SU-DHL-6 (cell line): ENCODE data around the gene KDM4F.

Source experiments
- H2AFZ ChIP-seq: fragments of 200-600 bp; sonication (generic); 2 replicates; pipeline ENCODE4 v1.6.1; 2014; ENCODE audit warnings: low read depth, mild to moderate bottlenecking, moderate library complexity, mixed read lengths, antibody characterized with exemption, low read length; ENCODE audit not compliant: severe bottlenecking
- H3F3A ChIP-seq: fragments of 200-600 bp; shearing (Covaris generic); 2 replicates; pipeline ENCODE4 v1.6.0; 2016; ENCODE audit warnings: antibody characterized with exemption, mild to moderate bottlenecking; ENCODE audit not compliant: insufficient read depth
- H3K27ac ChIP-seq: fragments of 200-600 bp; sonication (generic); 2 replicates; pipeline ENCODE4 v1.5.1; 2016; ENCODE audit warnings: low read depth, mild to moderate bottlenecking, low read length, moderate library complexity, mixed read lengths
- H3K27me3 ChIP-seq: fragments of 200-600 bp; sonication (generic), shearing (Covaris generic); 2 replicates; pipeline ENCODE4 v1.6.0; 2014; ENCODE audit warnings: mild to moderate bottlenecking, low read length
- H3K36me3 ChIP-seq: fragments of 200-600 bp; sonication (generic); 2 replicates; pipeline ENCODE4 v1.6.1; 2014; ENCODE audit warnings: mild to moderate bottlenecking, low read length, mixed read lengths
- H3K4me2 ChIP-seq: fragments of 300-600, 200-600 bp; shearing (Covaris generic), sonication (generic); 2 replicates; pipeline ENCODE4 v1.6.0; 2014; ENCODE audit warnings: low read length, low read depth, mild to moderate bottlenecking; ENCODE audit not compliant: poor library complexity, severe bottlenecking
- H3K4me3 ChIP-seq: fragments of 200-600 bp; sonication (generic); 2 replicates; pipeline ENCODE4 v1.5.1; 2014; ENCODE audit warnings: antibody characterized with exemption, low read length, mild to moderate bottlenecking, mixed read lengths; ENCODE audit not compliant: insufficient read depth, poor library complexity, severe bottlenecking
- H3K79me2 ChIP-seq: fragments of 200-600 bp; sonication (generic); 2 replicates; pipeline ENCODE4 v1.6.1; 2014; ENCODE audit warnings: mild to moderate bottlenecking, low read length, moderate library complexity; ENCODE audit not compliant: insufficient read depth
- H3K9ac ChIP-seq: fragments of 200-600 bp; sonication (generic); 2 replicates; pipeline ENCODE4 v1.7.0; 2014; ENCODE audit warnings: mild to moderate bottlenecking, low read length
- H3K9me2 ChIP-seq: fragments of 200-600 bp; sonication (generic); replicated peaks from 2 replicates; pipeline ENCODE4 v1.6.1; 2014; ENCODE audit warnings: low read length; ENCODE audit not compliant: insufficient read depth
- H3K9me3 ChIP-seq: fragments of 200-600 bp; sonication (generic); 2 replicates; pipeline ENCODE4 v1.6.1; 2014; ENCODE audit warnings: low read length, mixed read lengths; ENCODE audit not compliant: insufficient read depth
- H4K20me1 ChIP-seq: fragments of 200-600 bp; sonication (generic); 2 replicates; pipeline ENCODE4 v1.6.1; 2014; ENCODE audit warnings: low read depth, mild to moderate bottlenecking, antibody characterized with exemption, low read length, moderate library complexity, mixed read lengths
- CTCF ChIP-seq: fragments of 200-600 bp; sonication (generic); IDR thresholded peaks from one replicate; pipeline ENCODE4 v1.5.1; 2017; ENCODE audit warnings: antibody characterized with exemption, mild to moderate bottlenecking, low read length, moderate library complexity; ENCODE audit not compliant: insufficient read depth, poor library complexity, severe bottlenecking
- EZH2phosphoT487 ChIP-seq: fragments of 200-600 bp; sonication (generic), shearing (Covaris generic); conservative IDR thresholded peaks from 2 replicates; pipeline ENCODE4 v1.6.1; 2018; ENCODE audit warnings: mild to moderate bottlenecking, antibody characterized with exemption, low read length, moderate library complexity, mixed read lengths

KDM4F gene

GRCh38 chr11:95072948-95073347 lies 23.7 kb downstream of the KDM4F start:
- TF ChIP-seq EZH2phosphoT487 (no peak), CTCF (no peak)
- Histone ChIP-seq H3K79me2 (peaks cover 6% of the 10 kb centered on the region; the same call in 1 of the 2 replicates), H3K27me3 (no peaks in the 10 kb centered on the region), H4K20me1 (0 out of 2 replicates have a peak, but pooled peaks cover 3% of the 10 kb centered on the region), H3K4me2 (no peak overlapping the region), H3F3A (peaks cover 7% of the 10 kb centered on the region; the same call in 1 of the 2 replicates), H3K9me3 (no peaks in the 10 kb centered on the region), H3K9ac (no peak overlapping the region), H3K9me2 (no peaks in the 10 kb centered on the region), H3K27ac (no peak overlapping the region), H3K4me3 (no peak overlapping the region), H2AFZ (no peak overlapping the region), H3K36me3 (no peaks in the 10 kb centered on the region)

- no peaks in the 10 kb centered on the region for H3K9me2 ChIP-seq
- no peak overlapping the region for H3K4me2 ChIP-seq
- H3K27ac ChIP-seq = no peak overlapping the region
- TF ChIP-seq EZH2phosphoT487 = no peak
- H4K20me1 ChIP-seq = no peaks in the 10 kb centered on the region
- H3K9ac ChIP-seq = no peak overlapping the region
- no peaks in the 10 kb centered on the region for H3K27me3 ChIP-seq
- H3F3A ChIP-seq = no peaks in the 10 kb centered on the region
- H2AFZ ChIP-seq = no peak overlapping the region
- no peaks in the 10 kb centered on the region for H3K9me3 ChIP-seq
- H3K79me2 ChIP-seq = no peaks in the 10 kb centered on the region
- no peaks in the 10 kb centered on the region for H3K36me3 ChIP-seq
- H3K4me3 ChIP-seq = no peak overlapping the region
These were observed 25.8 kb downstream of the KDM4F start for GRCh38 chr11:95074792-95075563.

GRCh38 chr11:95076416-95076815 lies 27.2 kb downstream of the KDM4F start:
- Histone ChIP-seq H3K27ac (no peak overlapping the region), H3F3A (no peaks in the 10 kb centered on the region), H3K36me3 (no peaks in the 10 kb centered on the region), H3K9me2 (no peaks in the 10 kb centered on the region), H3K79me2 (no peaks in the 10 kb centered on the region), H2AFZ (no peak overlapping the region), H3K9ac (no peak overlapping the region), H3K9me3 (no peaks in the 10 kb centered on the region), H4K20me1 (no peaks in the 10 kb centered on the region), H3K4me3 (no peak overlapping the region), H3K4me2 (no peak overlapping the region), H3K27me3 (no peaks in the 10 kb centered on the region)
- TF ChIP-seq EZH2phosphoT487 = no peak
- no peak for TF ChIP-seq CTCF

GRCh38 chr11:95076981-95077380 lies 27.8 kb downstream of the KDM4F start:
- Histone ChIP-seq H2AFZ (no peak overlapping the region), H3K36me3 (no peaks in the 10 kb centered on the region), H3K27me3 (no peaks in the 10 kb centered on the region), H3K4me2 (no peak overlapping the region), H3F3A (no peaks in the 10 kb centered on the region), H4K20me1 (no peaks in the 10 kb centered on the region), H3K9ac (no peak overlapping the region), H3K9me2 (no peaks in the 10 kb centered on the region), H3K79me2 (no peaks in the 10 kb centered on the region), H3K9me3 (no peaks in the 10 kb centered on the region), H3K4me3 (no peak overlapping the region), H3K27ac (no peak overlapping the region)
- TF ChIP-seq EZH2phosphoT487 = no peak
- TF ChIP-seq CTCF = no peak
